HG02973 (cell line): Measurements from ENCODE around the gene GGTLC1.
A peak's percentile ranks its signal among the peaks of the same experiment; 100 is the strongest.

Source experiments
- ATAC-seq: cut with Tn5 transposase; IDR thresholded peaks from one replicate; pipeline ENCODE4 v1.9.1; 2021; ENCODE audit warnings: moderate library complexity; ENCODE audit not compliant: unreplicated experiment

The GGTLC1 gene

DNA sequence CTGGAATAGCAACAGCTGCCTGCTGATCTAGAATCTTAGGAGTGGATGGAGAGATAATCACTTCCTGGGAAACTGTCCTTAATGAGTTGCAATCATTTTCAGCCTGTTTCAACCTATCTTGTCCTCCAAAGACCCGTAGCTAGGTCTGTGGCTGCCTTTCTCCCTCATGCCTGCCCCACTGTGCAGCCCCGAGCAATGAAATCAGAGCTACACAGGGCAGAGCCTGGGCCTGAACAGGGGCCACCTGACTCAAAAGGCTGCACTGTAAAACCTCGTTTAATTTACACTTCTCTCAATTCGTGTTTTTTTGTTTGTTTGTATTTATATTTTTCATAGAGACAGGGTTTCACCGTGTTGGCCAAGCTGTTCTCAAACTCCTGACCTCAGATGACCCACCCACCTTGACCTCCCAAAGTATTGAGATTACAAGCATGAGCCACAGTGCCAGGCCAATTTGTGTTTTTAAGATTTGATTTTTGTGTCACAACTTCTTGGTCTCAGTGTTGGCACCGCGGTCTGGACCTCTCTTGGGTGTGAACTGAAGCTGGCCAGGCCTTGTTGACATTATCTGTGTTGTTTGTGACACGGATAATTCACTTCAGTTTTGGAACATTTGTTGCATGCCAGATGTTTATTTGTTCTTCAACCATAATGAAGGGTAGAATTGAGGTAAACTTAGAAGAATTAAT, 21.5 kb downstream of the GGTLC1 start:
- ATAC-seq: no peak

DNA sequence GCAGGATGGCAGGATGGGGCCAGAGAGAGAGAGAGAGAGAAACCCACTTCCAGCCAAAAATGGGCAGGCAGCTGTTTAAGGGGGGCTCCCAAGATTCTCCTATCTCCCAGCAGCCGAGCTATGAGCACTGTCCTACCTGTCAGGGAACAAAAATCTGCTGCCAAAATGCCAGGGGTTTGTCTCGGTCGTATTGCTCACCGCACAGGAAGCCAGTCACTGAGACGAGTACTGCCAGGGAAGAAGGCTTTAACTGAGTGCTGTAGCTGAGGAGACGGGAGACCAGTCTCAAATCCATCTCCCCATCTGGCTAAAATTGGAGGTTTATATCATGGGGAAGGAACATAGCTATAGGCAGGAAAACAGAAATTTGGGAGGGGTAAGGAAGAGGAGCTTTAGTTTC, 22.3 kb downstream of the GGTLC1 start:
- ATAC-seq: no peak

DNA sequence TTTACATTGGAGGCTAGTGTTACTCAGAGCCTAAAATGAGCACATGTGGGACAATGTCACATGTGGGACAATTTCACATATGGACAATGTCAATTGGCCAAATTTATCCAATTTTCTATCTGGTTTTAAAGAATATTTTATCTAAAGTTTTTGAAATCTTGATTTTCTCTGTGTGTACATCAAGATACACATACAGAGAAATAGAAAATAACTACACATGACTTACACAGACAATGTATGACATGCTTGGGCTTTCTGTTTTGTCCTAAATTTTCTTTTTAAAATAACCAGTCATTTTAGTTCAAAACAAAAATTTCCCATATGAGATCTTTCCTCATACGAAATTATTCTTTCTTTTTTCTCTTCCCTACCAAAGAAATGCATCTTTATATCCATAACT, 24.6 kb downstream of the GGTLC1 start:
- no peak for ATAC-seq

DNA sequence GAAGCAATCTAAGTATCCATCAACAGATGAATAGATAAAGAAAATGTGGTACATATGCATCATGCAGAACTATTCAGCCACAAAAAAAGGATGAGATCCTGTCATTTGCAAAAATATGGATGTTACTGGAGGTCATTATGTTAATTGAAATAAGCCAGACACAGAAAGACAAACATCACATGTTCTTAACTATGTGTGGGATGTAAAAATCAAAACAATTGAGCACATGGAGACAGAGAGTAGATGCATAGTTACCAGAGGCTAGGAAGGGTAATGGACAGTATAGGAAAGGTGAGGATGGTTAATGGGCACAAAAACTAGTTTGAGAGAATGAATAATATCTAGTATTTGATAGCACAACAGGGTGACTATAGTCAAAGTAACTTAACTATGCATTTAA, 26.3 kb downstream of the GGTLC1 start:
- ATAC-seq: no peak

DNA sequence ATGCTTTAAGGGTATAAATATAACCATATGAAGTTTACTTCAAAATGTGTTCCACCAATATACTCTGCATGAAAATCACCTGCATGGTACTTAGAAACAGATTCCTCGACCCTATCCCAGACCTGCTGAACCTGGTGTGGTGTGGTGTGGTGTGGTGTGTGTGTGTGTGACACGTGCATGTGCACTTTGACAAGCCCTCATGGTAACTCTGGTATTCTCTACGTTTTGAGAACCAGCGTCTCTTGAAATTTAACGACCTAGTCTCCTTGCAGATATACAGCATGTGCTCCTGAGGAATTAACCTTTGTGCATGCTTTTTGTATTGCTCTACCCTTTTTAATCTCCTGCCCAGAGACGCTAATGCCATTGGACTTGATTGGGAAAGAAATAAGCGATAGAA, 29.5 kb downstream of the GGTLC1 start:
- no peak for ATAC-seq

DNA sequence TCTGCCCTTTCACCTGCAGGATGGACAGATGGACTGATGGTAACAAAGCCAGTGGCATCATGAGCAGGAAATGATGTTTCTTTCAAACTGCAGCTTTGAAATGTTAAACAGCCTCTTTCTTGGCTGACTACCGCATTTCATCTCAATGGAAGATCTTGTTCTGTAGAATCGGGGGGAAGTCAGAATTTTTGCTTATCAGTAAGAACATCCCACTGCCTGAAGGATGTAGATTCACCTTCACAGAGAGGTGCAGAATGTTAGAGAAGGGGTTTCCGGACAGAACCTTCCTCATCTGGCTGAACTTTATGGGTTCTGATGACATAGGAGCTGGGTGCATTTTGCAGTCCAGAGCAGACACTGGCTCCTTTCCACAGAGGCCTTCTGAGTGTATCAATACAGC, 32.7 kb downstream of the GGTLC1 start:
- no peak for ATAC-seq

DNA sequence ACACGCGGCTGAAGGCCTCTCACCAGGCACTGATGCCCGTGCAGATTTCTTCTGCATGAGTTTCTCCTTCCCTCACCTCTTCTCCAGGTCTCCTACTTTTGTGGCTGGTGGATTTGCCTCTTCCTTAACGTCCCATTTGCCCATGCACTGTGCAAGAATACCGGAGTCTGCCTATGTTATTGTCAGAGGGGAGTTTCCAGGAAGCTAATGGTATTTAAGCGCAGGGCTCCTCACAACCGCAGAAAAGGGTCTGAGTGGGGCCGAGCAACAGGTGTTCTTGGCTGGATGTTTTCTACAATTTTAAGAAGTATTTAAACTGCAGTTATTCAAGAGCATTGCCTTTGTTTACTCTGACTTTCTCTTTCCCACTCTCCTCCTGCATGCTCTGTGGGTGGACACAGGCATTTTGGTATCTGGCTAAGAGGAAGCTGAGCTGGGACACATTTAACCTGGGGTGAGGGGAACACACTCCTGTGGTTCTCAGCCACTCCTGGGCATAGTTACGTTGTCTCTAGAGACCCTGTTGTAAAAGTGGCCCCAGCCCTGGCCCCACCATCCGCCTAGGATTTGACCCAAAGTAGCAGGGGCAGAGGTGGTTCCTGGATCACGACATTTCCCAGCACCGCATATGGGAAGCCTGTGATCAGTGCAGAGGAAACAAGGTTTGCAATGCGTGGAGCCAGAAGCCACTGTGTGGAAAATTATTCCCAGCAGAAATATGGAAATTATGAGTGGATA, 34.4 kb downstream of the GGTLC1 start:
- ATAC-seq: no peak

DNA sequence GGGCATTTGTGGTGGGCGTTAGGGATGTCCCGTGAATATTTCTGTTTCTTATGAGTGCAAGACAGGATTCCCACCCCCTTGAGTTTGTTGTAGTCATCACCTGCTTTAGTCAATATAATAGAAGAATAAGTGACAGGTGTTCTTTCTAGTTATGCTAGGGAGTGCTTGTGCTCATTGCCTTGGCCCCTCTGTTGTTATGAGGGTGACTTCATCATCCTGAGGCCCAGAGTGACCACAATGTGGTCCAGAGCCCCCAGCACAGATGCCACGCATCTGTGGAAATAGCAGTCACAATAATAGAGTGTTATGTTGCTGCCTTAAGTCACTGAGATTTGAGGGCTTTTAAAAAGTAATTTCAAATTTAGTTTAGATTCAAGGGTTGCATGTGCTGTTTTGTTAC, 42.4 kb downstream of the GGTLC1 start:
- ATAC-seq: no peak

DNA sequence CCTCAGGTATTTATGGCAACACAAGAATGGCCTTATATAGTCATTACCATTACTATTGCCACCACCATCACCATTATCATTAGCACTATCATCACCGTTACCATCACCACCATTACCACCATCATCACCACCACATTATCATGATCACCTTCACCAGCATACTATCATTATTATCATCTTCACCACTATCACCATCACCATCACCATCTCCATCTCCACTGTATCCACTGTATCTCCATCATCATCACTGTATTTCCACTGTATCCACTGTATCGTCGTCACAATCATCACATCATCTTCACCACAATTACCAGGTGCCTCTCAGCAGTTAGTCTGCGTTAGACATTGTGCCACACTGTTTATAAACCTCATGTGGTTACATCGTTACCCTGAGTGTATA, 45.3 kb downstream of the GGTLC1 start:
- no peak for ATAC-seq

DNA sequence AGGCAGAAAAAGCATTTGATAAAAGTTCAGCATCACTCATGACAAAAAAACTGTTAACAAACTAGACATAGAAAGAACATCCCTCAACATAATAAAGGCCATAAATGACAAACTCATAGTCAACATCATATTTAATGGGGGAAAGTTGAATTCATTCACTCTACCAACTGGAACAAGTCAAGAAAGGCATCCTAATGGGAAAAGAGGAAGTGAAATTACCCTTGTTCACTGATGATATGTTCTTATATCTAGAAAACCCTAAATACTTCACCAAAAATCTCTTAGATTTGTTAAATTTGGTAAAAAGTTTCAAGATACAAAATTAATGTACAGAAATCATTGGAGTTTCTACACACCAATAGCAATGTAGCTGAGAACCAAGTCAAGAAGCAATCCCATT, 48.9 kb downstream of the GGTLC1 start:
- ATAC-seq: no peak

DNA sequence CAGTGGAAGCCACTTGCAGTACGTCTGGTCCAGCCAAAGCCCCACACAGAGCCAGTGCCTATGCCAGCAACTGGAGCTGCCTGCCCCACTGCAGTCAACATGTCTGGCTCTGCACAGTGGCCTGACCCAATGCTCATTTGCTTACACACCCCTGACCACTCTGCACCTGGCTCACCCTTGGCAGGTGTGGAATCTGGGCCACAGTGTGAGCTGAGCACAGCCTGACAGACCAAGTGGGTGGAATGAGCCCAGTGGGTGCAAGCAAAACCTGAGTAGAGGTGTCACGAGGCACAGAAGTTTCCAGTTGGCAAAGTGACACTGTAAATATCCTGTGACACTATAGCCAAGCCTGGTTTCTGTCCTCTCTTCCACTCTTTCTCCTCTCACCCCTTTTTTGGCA, 49.5 kb downstream of the GGTLC1 start:
- no peak for ATAC-seq

DNA sequence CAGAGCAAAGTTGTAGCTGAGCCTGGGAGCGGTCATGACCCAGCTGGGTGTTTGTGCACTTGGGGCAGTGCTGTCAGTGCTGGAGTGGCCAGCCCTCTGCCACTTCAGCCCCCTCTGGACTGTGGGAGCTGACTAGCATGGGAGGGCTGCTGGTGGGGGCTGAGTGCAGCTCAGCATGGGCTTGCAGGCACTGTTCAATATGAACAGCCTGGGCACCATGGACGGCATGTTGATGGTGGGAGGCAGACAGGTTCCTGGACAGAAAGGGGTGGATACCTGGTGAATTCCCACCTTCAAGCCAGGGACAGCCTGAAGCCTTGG, 50.5 kb downstream of the GGTLC1 start:
- ATAC-seq: no peak

DNA sequence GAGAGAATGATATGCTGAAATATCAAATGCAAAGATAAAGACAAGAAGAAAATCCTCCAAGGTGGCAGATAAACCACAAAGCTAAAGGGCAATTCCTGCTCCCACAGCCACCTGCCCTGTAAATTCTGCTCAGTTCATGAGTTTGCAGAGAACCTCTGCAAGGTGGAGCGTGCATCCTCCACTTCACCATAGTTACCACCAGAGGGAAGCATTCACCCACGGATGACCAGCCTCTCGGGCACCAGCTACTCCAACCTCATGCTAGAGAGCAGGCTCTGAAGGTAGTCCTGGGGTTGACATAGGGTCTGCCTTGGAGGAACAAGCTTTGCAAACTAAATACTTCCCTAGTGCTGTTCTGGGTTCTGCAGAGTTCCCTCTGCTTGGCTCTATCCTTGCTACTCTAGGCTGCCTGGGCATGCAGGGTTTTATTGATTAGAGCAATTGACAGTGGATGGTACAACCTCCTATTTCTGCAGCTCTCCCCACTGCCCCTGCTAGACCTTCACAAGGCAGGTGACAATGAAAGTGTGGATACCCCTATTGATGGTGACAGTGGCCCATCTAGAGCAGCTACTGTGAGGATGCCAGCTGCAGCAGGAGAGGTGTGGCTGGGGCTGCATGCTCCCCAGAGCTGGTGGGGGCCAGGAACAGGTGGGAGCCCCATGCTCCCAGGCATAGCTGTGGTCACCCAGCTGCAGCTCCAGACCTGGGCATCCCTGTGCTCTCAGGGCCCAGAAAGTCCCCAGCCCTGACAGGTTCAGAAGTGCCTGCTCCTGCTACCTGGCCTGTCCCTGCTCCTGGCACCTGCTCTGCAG, 51.1 kb downstream of the GGTLC1 start:
- ATAC-seq: peak; percentile 76
